ENCODE measurements around the gene FAM111A. TPM values are rescaled to one million over a fixed set of nuclear protein-coding genes. Genes with fewer than 3 reads are reported as not detected.

Gene FAM111A
- total RNA-seq, 1 donor from 2014 or later = 10.8 TPM

DNA sequence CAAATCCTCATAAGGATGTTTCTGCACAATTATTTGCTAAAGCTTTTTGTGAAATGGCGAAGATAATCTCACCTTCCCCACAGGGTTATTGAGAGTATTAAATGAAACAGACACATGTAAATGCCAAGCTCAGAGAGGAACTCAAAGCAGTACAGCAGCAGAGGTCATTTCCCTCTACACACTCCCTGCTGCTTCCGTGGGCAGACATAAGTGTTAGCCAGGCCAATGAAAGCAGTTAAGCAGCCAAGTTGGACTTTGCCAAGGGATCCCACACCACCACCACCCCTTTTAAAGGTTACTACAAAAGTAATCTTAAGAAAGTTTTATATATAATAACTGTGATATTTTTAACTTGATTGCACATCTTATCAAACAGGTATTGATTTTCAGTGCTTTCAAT lies 4.0 kb upstream of the FAM111A start:
- no peak overlapping the region for H3K4me3 Mint-ChIP-seq (ENCODE audit: unreplicated experiment)
- H3K9me3 Mint-ChIP-seq (ENCODE audit: low read depth) = no peaks in the 10 kb centered on the region
- H3K36me3 Mint-ChIP-seq (ENCODE audit: low read depth) = no peaks in the 10 kb centered on the region
- no peak overlapping the region for H3K27ac Mint-ChIP-seq (ENCODE audit: unreplicated experiment)
- peaks cover 21% of the 10 kb centered on the region for H3K4me1 Mint-ChIP-seq (ENCODE audit: low read depth)
- no peak for DNase-seq (ENCODE audit: low spot score)
- H3K27me3 Mint-ChIP-seq (ENCODE audit: low read depth) = no peaks in the 10 kb centered on the region
- no peak for TF ChIP-seq CTCF (IDR thresholded peaks at IDR 0.05)

GRCh38 chr11:59141191-59141590 lies 1.5 kb upstream of the FAM111A start:
- H3K4me1 Mint-ChIP-seq (ENCODE audit: low read depth) = peaks cover 39% of the 10 kb centered on the region
- H3K9me3 Mint-ChIP-seq (ENCODE audit: low read depth) = no peaks in the 10 kb centered on the region
- no peak for DNase-seq (ENCODE audit: low spot score)
- no peak for TF ChIP-seq CTCF (IDR thresholded peaks at IDR 0.05)
- no peak overlapping the region for H3K4me3 Mint-ChIP-seq (ENCODE audit: unreplicated experiment)
- no peaks in the 10 kb centered on the region for H3K27me3 Mint-ChIP-seq (ENCODE audit: low read depth)
- H3K36me3 Mint-ChIP-seq (ENCODE audit: low read depth) = no peaks in the 10 kb centered on the region
- no peak overlapping the region for H3K27ac Mint-ChIP-seq (ENCODE audit: unreplicated experiment)

- no peak for DNase-seq (ENCODE audit: low spot score)
- TF ChIP-seq CTCF (IDR thresholded peaks at IDR 0.05) = no peak
- Mint-ChIP-seq H3K4me1 (ENCODE audit: low read depth) (peaks cover 39% of the 10 kb centered on the region), H3K27me3 (ENCODE audit: low read depth) (no peaks in the 10 kb centered on the region), H3K4me3 (ENCODE audit: unreplicated experiment) (peak overlapping the region; percentile 93), H3K36me3 (ENCODE audit: low read depth) (no peaks in the 10 kb centered on the region), H3K9me3 (ENCODE audit: low read depth) (no peaks in the 10 kb centered on the region), H3K27ac (ENCODE audit: unreplicated experiment) (peak overlapping the region; percentile 97)
Measured at GRCh38 chr11:59141673-59142460, 789 bp upstream of the FAM111A start.

- Mint-ChIP-seq H3K4me1 (ENCODE audit: low read depth) (peaks cover 39% of the 10 kb centered on the region), H3K27ac (ENCODE audit: unreplicated experiment) (peak overlapping the region; percentile 68), H3K27me3 (ENCODE audit: low read depth) (no peaks in the 10 kb centered on the region), H3K4me3 (ENCODE audit: unreplicated experiment) (peak overlapping the region; percentile 93), H3K36me3 (ENCODE audit: low read depth) (peaks cover 1% of the 10 kb centered on the region), H3K9me3 (ENCODE audit: low read depth) (no peaks in the 10 kb centered on the region)
- DNase-seq (ENCODE audit: low spot score) = no peak
- TF ChIP-seq CTCF (IDR thresholded peaks at IDR 0.05) = no peak
Measured at GRCh38 chr11:59144096-59144495, 1.4 kb downstream of the FAM111A start.

GRCh38 chr11:59144579-59145345 lies 2.1 kb downstream of the FAM111A start:
- peaks cover 2% of the 10 kb centered on the region for H3K36me3 Mint-ChIP-seq (ENCODE audit: low read depth)
- H3K9me3 Mint-ChIP-seq (ENCODE audit: low read depth) = no peaks in the 10 kb centered on the region
- DNase-seq (ENCODE audit: low spot score) = no peak
- peak; percentile 46 for TF ChIP-seq CTCF (IDR thresholded peaks at IDR 0.05)
- peaks cover 39% of the 10 kb centered on the region for H3K4me1 Mint-ChIP-seq (ENCODE audit: low read depth)
- H3K27ac Mint-ChIP-seq (ENCODE audit: unreplicated experiment) = peak overlapping the region; percentile 68
- H3K4me3 Mint-ChIP-seq (ENCODE audit: unreplicated experiment) = peak overlapping the region; percentile 93
- H3K27me3 Mint-ChIP-seq (ENCODE audit: low read depth) = no peaks in the 10 kb centered on the region
